Common myeloid progenitor, CD34-positive (primary cell): ENCODE results near the gene MTFR1L.
"Not testable (repeated sequence)": the region's sequence is repeated elsewhere in the genome, so short reads cannot be mapped to it uniquely, and the experiment has no call there.

Experiments
- CTCF ChIA-PET: fragments of 350-600 bp; sonication (Branson Sonifier 250); formaldehyde crosslinking; loops from one replicate; lab custom pipeline; 2021; ENCODE audit warnings: antibody characterized with exemption; lab: Charles Lee
- POLR2A ChIA-PET: fragments of 350-600 bp; sonication (Branson Sonifier 250); formaldehyde crosslinking; loops from one replicate; lab custom pipeline; 2021; ENCODE audit warnings: antibody characterized with exemption; lab: Charles Lee
- DNase-seq, 3 donors: peaks; one replicate each; pipeline versions ENCODE4 v3.0.0 to v3.0.0-alpha.2; 2013
- H3K27ac ChIP-seq, 2 experiments: 1 replicate in 1 of 2; 2 replicates in 1 of 2; pipeline ENCODE4 v1.7.0; 2013; ENCODE audit warnings: inconsistent platforms in 2 of 2, low read length in 2 of 2, mild to moderate bottlenecking in 2 of 2, low read depth in 1 of 2, moderate library complexity in 1 of 2; ENCODE audit not compliant: severe bottlenecking in 2 of 2, insufficient read depth in 1 of 2, poor library complexity in 1 of 2
- H3K27me3 ChIP-seq, 5 experiments: replicated peaks in 2 of 5; 1 replicate in 3 of 5; 2 replicates in 2 of 5; pipeline versions ENCODE4 v1.6.1 to v1.7.0; 2013; ENCODE audit warnings: low read length in 4 of 5, mild to moderate bottlenecking in 2 of 5, moderate library complexity in 2 of 5, inconsistent platforms in 1 of 5; ENCODE audit not compliant: insufficient read depth in 5 of 5, control insufficient read depth in 4 of 5
- H3K36me3 ChIP-seq, 4 experiments: 1 replicate in 2 of 4; 2 replicates in 2 of 4; pipeline versions ENCODE4 v1.6.1 to v1.7.0; 2013; ENCODE audit warnings: low read length in 3 of 4, control low read depth in 1 of 4, mild to moderate bottlenecking in 1 of 4; ENCODE audit not compliant: control insufficient read depth in 4 of 4, insufficient read depth in 4 of 4
- H3K4me1 ChIP-seq, 4 experiments: 1 replicate in 3 of 4; 2 replicates in 1 of 4; pipeline versions ENCODE4 v1.6.1 to v1.7.1; 2013; ENCODE audit warnings: low read length in 3 of 4, mild to moderate bottlenecking in 3 of 4, control low read depth in 1 of 4, inconsistent platforms in 1 of 4, moderate library complexity in 1 of 4; ENCODE audit not compliant: control insufficient read depth in 4 of 4, insufficient read depth in 4 of 4; ENCODE audit errors: control extremely low read depth in 1 of 4
- H3K4me3 ChIP-seq, 7 experiments: 1 replicate in 4 of 7; 2 replicates in 3 of 7; pipeline versions ENCODE4 v1.5.1 to v1.7.0; 2013; ENCODE audit warnings: mild to moderate bottlenecking in 7 of 7, low read length in 6 of 7, moderate library complexity in 6 of 7, inconsistent platforms in 2 of 7, low read depth in 2 of 7, control low read depth in 1 of 7; ENCODE audit not compliant: insufficient read depth in 4 of 7, control insufficient read depth in 1 of 7; ENCODE audit errors: extremely low read depth in 1 of 7
- H3K9me3 ChIP-seq, 5 experiments: 1 replicate in 4 of 5; 2 replicates in 1 of 5; pipeline versions ENCODE4 v1.6.1 to v1.7.1; 2013; ENCODE audit warnings: low read length in 4 of 5, mild to moderate bottlenecking in 2 of 5, inconsistent platforms in 1 of 5, low read depth in 1 of 5, moderate library complexity in 1 of 5; ENCODE audit not compliant: control insufficient read depth in 4 of 5, insufficient read depth in 2 of 5; ENCODE audit errors: control extremely low read depth in 1 of 5
- WGBS: methylation state at CpG from one replicate; pipeline ENCODE4 v1.1.5; 2013; ENCODE audit not compliant: insufficient coverage; 5-methylcytosine and 5-hydroxymethylcytosine counted together

MTFR1L gene

DNA sequence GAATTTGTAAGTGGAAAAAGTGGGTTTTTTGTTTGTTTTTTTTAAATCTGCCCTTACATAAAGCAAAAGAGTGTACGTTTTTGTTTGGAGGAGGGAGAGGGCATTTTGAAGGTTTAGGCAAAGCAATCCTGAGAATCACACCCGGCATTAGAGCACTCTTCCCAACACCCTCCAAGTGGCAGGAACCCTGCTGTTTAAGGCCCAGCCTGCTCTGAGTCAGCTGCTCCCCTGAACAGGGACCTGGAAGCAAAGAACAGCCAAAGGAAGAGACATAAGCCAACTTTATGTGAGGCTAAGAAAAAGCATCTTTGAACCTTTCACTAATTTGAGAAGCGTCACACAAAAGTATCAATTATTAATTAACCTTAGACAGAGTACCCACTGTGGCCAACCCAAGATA is 16.9 kb downstream of the MTFR1L start:
- ChIA-PET POLR2A (no interaction called here), CTCF (interaction anchor here (1.0 to 1.3 kb wide), 3 partner anchors 12 to 62 kb away, joined by 3 to 5 read pairs (median 4); no protein-coding TSS in a partner anchor)
- WGBS, result no CpG with 5 or more reads among the region's 3 CpGs
- DNase-seq, result no peak
- no peak overlapping the region for H3K4me3 ChIP-seq
- no peaks in the 10 kb centered on the region for H3K27me3 ChIP-seq
- H3K4me1 ChIP-seq, result peaks cover 9 to 18% (median 16%) of the 10 kb centered on the region in 4 experiments
- peaks cover 0 to 3% (median 0%) of the 10 kb centered on the region in 5 experiments for H3K9me3 ChIP-seq
- H3K36me3 ChIP-seq, result peaks cover 9 to 48% (median 25%) of the 10 kb centered on the region in 4 experiments
- no peak overlapping the region for H3K27ac ChIP-seq

DNA sequence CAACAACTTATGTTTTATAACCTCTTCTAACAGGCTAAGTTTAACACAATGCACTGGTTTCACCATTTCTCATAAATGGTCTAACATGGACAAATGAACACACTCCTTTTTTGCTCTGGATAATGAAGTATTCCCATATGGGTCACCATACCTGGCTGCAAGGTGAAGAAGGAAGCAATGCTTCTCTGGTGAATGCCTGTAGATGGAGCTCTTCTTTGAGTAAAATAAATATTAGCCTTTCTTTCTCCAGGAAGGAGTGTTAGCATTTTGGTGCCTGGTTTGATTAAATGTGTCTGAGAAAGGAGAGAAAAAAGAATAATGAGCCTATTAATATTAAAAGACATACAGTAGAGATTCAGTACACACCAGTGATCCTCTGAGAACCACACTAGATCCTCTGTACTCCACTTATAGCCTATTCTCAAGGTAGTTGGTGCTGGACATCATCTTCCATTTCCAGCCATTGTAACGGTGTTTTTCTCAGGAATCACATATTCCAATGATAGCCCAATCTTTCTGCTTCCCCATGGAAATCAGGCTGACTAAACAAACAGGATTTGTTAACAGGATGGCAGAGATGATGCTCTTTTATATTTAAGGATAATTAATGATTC is 17.6 kb downstream of the MTFR1L start:
- peaks cover 0 to 3% (median 0%) of the 10 kb centered on the region in 5 experiments for H3K9me3 ChIP-seq
- CTCF ChIA-PET, result interaction anchor here (0.7 to 1.3 kb wide), 5 partner anchors 9 to 61 kb away, joined by 3 to 6 read pairs (median 4); no protein-coding TSS in a partner anchor
- WGBS, result no CpG with 5 or more reads among the region's 1 CpG
- H3K36me3 ChIP-seq, result peaks cover 9 to 44% (median 23%) of the 10 kb centered on the region in 4 experiments
- peaks cover 4 to 11% (median 9%) of the 10 kb centered on the region in 4 experiments for H3K4me1 ChIP-seq
- H3K4me3 ChIP-seq, result no peak overlapping the region
- no peaks in the 10 kb centered on the region for H3K27me3 ChIP-seq
- H3K27ac ChIP-seq, result no peak overlapping the region
- DNase-seq, result peak in 1 of 3 donors; percentile 41
- POLR2A ChIA-PET, result no interaction called here

DNA sequence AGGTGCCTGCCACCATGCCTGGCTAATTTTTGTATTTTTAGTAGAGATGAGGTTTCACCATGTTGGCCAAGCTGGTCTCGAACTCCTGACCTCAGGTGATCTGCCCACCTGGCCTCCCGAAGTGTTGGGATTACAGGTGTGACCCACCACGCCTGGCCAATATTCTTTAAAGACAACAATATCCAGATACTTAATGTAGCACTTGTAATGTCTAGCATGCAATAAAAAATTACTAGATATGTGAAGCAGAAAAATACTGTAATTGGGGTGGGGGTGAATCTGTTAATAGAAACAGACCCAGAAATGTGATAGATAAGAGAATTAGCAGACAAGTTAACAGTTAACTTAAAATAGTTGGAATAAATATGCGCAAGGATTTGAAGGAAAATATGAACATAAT is 20.1 kb downstream of the MTFR1L start:
- H3K9me3 ChIP-seq, H3K27me3 ChIP-seq, POLR2A ChIA-PET, H3K4me1 ChIP-seq, H3K27ac ChIP-seq, H3K4me3 ChIP-seq, DNase-seq: not testable (repeated sequence)
- CTCF ChIA-PET, result interaction anchor here (0.8 to 1.4 kb wide), 3 partner anchors 9 to 41 kb away, joined by 3 to 4 read pairs (median 3); no protein-coding TSS in a partner anchor
- 100% methylated on average over 1 of the region's 4 CpGs for WGBS
- H3K36me3 ChIP-seq, result peaks cover 8 to 24% (median 9%) of the 10 kb centered on the region in 4 experiments

DNA sequence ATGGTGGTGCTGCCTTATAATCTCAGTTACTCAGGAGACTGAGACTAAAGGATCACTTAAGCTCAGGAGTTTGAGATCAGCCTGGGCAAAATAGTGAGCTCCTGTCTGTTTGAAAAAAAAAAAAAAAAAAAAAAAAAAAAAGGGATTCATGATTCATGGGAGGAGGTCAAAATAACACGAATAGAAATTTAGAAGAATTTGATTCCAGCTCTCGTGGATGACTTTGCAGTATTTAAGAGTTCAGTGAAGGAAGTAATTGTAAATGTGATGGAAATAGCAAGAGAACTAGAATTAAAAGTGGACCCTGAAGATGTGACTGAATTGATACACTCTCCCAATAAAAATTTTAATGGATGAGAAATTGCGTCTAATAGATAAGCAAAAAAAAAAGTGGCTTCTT is 23.7 kb downstream of the MTFR1L start:
- no peak overlapping the region for H3K27ac ChIP-seq
- CTCF ChIA-PET, result interaction anchor here (0.9 to 4.8 kb wide), 3 partner anchors 8 to 19 kb away, joined by 3 to 22 read pairs (median 4); no protein-coding TSS in a partner anchor
- no peaks in the 10 kb centered on the region for H3K36me3 ChIP-seq
- H3K4me1 ChIP-seq, result peaks cover 0 to 10% (median under 1%) of the 10 kb centered on the region in 4 experiments
- DNase-seq, result peak in 1 of 3 donors; percentile 20
- no peaks in the 10 kb centered on the region for H3K27me3 ChIP-seq
- no peak overlapping the region for H3K4me3 ChIP-seq
- WGBS, result no CpG with 5 or more reads among the region's 3 CpGs
- peaks cover 0 to 3% (median 0%) of the 10 kb centered on the region in 5 experiments for H3K9me3 ChIP-seq
- POLR2A ChIA-PET, result no interaction called here

DNA sequence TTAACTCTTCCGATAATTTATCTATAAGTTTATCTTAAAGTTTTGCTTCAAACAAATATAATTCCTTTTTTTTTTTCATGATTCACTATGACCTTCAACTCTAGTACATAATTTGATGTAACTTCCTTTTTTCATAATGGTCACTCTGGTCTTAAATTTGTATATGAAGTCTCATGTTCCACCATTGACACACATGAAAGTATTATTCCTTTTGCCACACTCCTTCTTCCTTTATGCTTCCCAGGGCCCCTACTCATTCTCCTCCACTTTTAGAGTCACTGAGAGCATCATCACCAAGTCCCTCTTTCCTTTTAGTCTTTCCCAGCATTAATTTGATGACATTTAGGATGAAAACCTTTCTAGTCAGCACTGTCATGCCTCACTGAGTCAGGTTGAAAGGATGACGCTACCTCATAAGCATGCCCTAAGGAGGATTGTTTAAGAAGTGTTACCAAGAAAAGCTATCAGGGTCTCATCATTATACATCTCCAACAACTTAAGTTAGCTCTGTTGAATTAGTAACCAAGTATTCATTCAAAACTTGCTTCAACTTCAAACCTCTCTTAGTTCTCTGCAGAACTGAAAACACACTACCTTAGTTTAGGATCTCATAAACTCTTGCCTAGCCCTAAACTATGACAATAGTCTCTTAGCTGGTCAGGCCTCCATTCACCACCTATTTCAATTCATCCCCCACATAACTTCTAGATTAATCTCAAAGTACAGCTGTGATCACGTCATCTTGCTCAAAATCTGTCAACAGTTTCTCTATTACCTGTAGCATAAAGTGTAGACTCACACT is 25.0 kb downstream of the MTFR1L start:
- no peaks in the 10 kb centered on the region for H3K27me3 ChIP-seq
- H3K4me1 ChIP-seq, result peaks cover 0 to 17% (median 2%) of the 10 kb centered on the region in 4 experiments
- no peak overlapping the region for H3K27ac ChIP-seq
- WGBS, result 85% methylated on average over 2 of the region's 3 CpGs
- no peak for DNase-seq
- no peaks in the 10 kb centered on the region for H3K36me3 ChIP-seq
- no peak overlapping the region for H3K4me3 ChIP-seq
- CTCF ChIA-PET, result interaction anchor here (0.9 to 4.8 kb wide), 6 partner anchors 9 to 186 kb away, joined by 3 to 22 read pairs (median 4); no protein-coding TSS in a partner anchor
- POLR2A ChIA-PET, result no interaction called here
- peaks cover 0 to 3% (median 0%) of the 10 kb centered on the region in 5 experiments for H3K9me3 ChIP-seq

DNA sequence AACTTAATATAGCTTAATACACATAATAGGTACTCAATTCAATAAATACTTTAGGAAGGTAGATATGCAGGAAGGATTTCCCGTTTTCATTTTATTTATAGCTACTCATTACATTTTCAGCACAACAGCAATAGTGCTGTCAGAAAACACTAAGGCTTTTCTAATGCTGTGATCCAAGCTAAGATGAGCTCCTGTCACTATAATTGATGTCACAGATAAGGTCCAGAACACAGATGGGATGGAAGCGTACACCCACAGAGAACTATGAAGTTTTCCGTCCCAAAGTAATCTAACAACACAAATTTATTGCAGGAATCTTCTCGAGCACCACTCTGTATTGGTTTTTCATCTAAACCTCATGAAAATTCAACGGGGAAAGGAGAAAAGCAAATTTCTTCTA is 25.9 kb downstream of the MTFR1L start:
- no peak for DNase-seq
- no peaks in the 10 kb centered on the region for H3K27me3 ChIP-seq
- H3K4me3 ChIP-seq, result no peak overlapping the region
- no peaks in the 10 kb centered on the region for H3K36me3 ChIP-seq
- CTCF ChIA-PET, result interaction anchor here (0.9 to 4.8 kb wide), 3 partner anchors 14 to 57 kb away, joined by 4 to 22 read pairs (median 4); no protein-coding TSS in a partner anchor
- 100% methylated on average over 2 of the region's 5 CpGs for WGBS
- no peaks in the 10 kb centered on the region for H3K9me3 ChIP-seq
- POLR2A ChIA-PET, result interaction anchor here (0.6 kb wide), 1 partner anchor 14 kb away, joined by 7 read pairs; no protein-coding TSS in a partner anchor
- H3K4me1 ChIP-seq, result peaks cover 0 to 17% (median 2%) of the 10 kb centered on the region in 4 experiments
- H3K27ac ChIP-seq, result no peak overlapping the region
